Measurements from ENCODE around the gene PVRIG. TPM values are rescaled to one million over a fixed set of nuclear protein-coding genes. Genes with fewer than 3 reads are reported as not detected.

The PVRIG gene
- total and polyA plus RNA-seq, 4 donors, result 0.41 to 1.6 (median 0.67) TPM

Other genes starting within 250 kb of the PVRIG start
- 10 to 100 TPM in 1 of 2 donors, 1 to 10 TPM in 1; 4.1 to 52.8 TPM for gene AZGP1, start 243.9 kb upstream of the PVRIG start, total RNA-seq
- gene AZGP1, start 243.9 kb upstream of the PVRIG start, polyA plus RNA-seq, result 10 to 100 TPM in 1 of 2 donors, 1 to 10 TPM in 1; 4.2 to 82.8 TPM
- 10 to 100 TPM; 50.4 to 54.0 TPM for gene ZKSCAN1, start 204.4 kb upstream of the PVRIG start, total RNA-seq
- 1 to 10 TPM; 8.2 to 8.7 TPM for gene ZKSCAN1, start 204.4 kb upstream of the PVRIG start, polyA plus RNA-seq
- 10 to 100 TPM in 1 of 2 donors, 1 to 10 TPM in 1; 9.0 to 13.1 TPM for gene ZSCAN21, start 170.2 kb upstream of the PVRIG start, total RNA-seq
- 1 to 10 TPM; 4.7 to 5.1 TPM for gene ZSCAN21, start 170.2 kb upstream of the PVRIG start, polyA plus RNA-seq
- 10 to 100 TPM; 29.4 to 30.5 TPM for gene ZNF3, start 138.2 kb upstream of the PVRIG start, total RNA-seq
- gene ZNF3, start 138.2 kb upstream of the PVRIG start, polyA plus RNA-seq, result 10 to 100 TPM; 12.8 to 17.4 TPM
- 10 to 100 TPM; 66.1 to 89.3 TPM for gene COPS6, start 131.0 kb upstream of the PVRIG start, total RNA-seq
- gene COPS6, start 131.0 kb upstream of the PVRIG start, polyA plus RNA-seq, result 100 to 1,000 TPM in 1 of 2 donors, 10 to 100 TPM in 1; 90.5 to 108 TPM
- 10 to 100 TPM; 42.2 to 54.7 TPM for gene MCM7, start 118.6 kb upstream of the PVRIG start, total RNA-seq
- 10 to 100 TPM; 36.0 to 41.5 TPM for gene MCM7, start 118.6 kb upstream of the PVRIG start, polyA plus RNA-seq
- gene AP4M1, start 118.3 kb upstream of the PVRIG start, total RNA-seq, result 10 to 100 TPM; 15.7 to 24.2 TPM
- 10 to 100 TPM; 14.8 to 18.5 TPM for gene AP4M1, start 118.3 kb upstream of the PVRIG start, polyA plus RNA-seq
- 10 to 100 TPM; 36.1 to 51.5 TPM for gene TAF6, start 100.6 kb upstream of the PVRIG start, total RNA-seq
- 10 to 100 TPM; 31.5 to 39.8 TPM for gene TAF6, start 100.6 kb upstream of the PVRIG start, polyA plus RNA-seq
- 10 to 100 TPM; 11.9 to 18.6 TPM for gene CNPY4, start 100.3 kb upstream of the PVRIG start, total RNA-seq
- gene CNPY4, start 100.3 kb upstream of the PVRIG start, polyA plus RNA-seq, result 10 to 100 TPM in 1 of 2 donors, 1 to 10 TPM in 1; 9.8 to 10.5 TPM
- gene MBLAC1, start 93.0 kb upstream of the PVRIG start, total RNA-seq, result 1 to 10 TPM; 2.2 to 2.9 TPM
- 1 to 10 TPM; 1.7 to 1.9 TPM for gene MBLAC1, start 93.0 kb upstream of the PVRIG start, polyA plus RNA-seq
- gene LAMTOR4, start 71.0 kb upstream of the PVRIG start, total RNA-seq, result 100 to 1,000 TPM in 1 of 2 donors, 10 to 100 TPM in 1; 63.4 to 134 TPM
- gene LAMTOR4, start 71.0 kb upstream of the PVRIG start, polyA plus RNA-seq, result 100 to 1,000 TPM; 240 to 288 TPM
- 10 to 100 TPM in 1 of 2 donors, 1 to 10 TPM in 1; 9.8 to 27.9 TPM for gene TRAPPC14, start 61.2 kb upstream of the PVRIG start, total RNA-seq
- gene TRAPPC14, start 61.2 kb upstream of the PVRIG start, polyA plus RNA-seq, result 10 to 100 TPM; 19.5 to 19.6 TPM
- 1 to 10 TPM; 6.1 to 8.0 TPM for gene GAL3ST4, start 51.3 kb upstream of the PVRIG start, total RNA-seq
- 1 to 10 TPM; 1.5 to 4.2 TPM for gene GAL3ST4, start 51.3 kb upstream of the PVRIG start, polyA plus RNA-seq
- 1 to 10 TPM; 1.4 to 2.1 TPM for gene GPC2, start 42.6 kb upstream of the PVRIG start, total RNA-seq
- gene GPC2, start 42.6 kb upstream of the PVRIG start, polyA plus RNA-seq, result under 1 TPM; 0.61 to 0.68 TPM
- gene STAG3, start 42.0 kb upstream of the PVRIG start, total RNA-seq, result 1 to 10 TPM; 2.0 to 2.1 TPM
- 1 to 10 TPM; 2.0 to 2.8 TPM for gene STAG3, start 42.0 kb upstream of the PVRIG start, polyA plus RNA-seq
- gene SPDYE3, start 87.8 kb downstream of the PVRIG start, total RNA-seq, result not detected
- under 1 TPM; 0.06 to 0.10 TPM for gene SPDYE3, start 87.8 kb downstream of the PVRIG start, polyA plus RNA-seq
- gene PILRB, start 138.2 kb downstream of the PVRIG start, total RNA-seq, result 10 to 100 TPM; 22.0 to 50.1 TPM
- gene PILRB, start 138.2 kb downstream of the PVRIG start, polyA plus RNA-seq, result 10 to 100 TPM; 26.1 to 36.3 TPM
- gene PILRA, start 153.5 kb downstream of the PVRIG start, total RNA-seq, result 10 to 100 TPM in 1 of 2 donors, 1 to 10 TPM in 1; 9.9 to 40.9 TPM
- 100 to 1,000 TPM in 1 of 2 donors, 10 to 100 TPM in 1; 14.2 to 122 TPM for gene PILRA, start 153.5 kb downstream of the PVRIG start, polyA plus RNA-seq
- 1 to 10 TPM; 5.6 to 7.2 TPM for gene ZCWPW1, start 208.8 kb downstream of the PVRIG start, total RNA-seq
- gene ZCWPW1, start 208.8 kb downstream of the PVRIG start, polyA plus RNA-seq, result 10 to 100 TPM in 1 of 2 donors, 1 to 10 TPM in 1; 5.1 to 12.2 TPM
- gene MEPCE, start 209.9 kb downstream of the PVRIG start, total RNA-seq, result 10 to 100 TPM; 25.6 to 38.7 TPM
- gene MEPCE, start 209.9 kb downstream of the PVRIG start, polyA plus RNA-seq, result 10 to 100 TPM; 27.9 to 30.4 TPM
- 10 to 100 TPM in 1 of 2 donors, 1 to 10 TPM in 1; 8.2 to 36.4 TPM for gene PPP1R35, start 216.5 kb downstream of the PVRIG start, total RNA-seq
- gene PPP1R35, start 216.5 kb downstream of the PVRIG start, polyA plus RNA-seq, result 10 to 100 TPM; 38.2 to 65.1 TPM
- gene SPACDR, start 244.3 kb downstream of the PVRIG start, total RNA-seq, result 1 to 10 TPM in 1 of 2 donors, under 1 TPM in 1; 0.83 to 2.0 TPM
- under 1 TPM; 0.54 to 0.83 TPM for gene SPACDR, start 244.3 kb downstream of the PVRIG start, polyA plus RNA-seq